Midbrain (tissue), 1 donor: ENCODE data around the gene ZFTA.
A peak's percentile ranks its signal among the peaks of the same experiment; 100 is the strongest.

Experiments
- DNase-seq: peaks from one replicate; lab custom pipeline; 2025; lab: John Stamatoyannopoulos, UW

ZFTA gene

GRCh38 chr11:63749624-63750023 lies 19.0 kb downstream of the ZFTA start:
- no peak for DNase-seq

- no peak for DNase-seq
Observed at GRCh38 chr11:63747011-63747410, 21.6 kb downstream of the ZFTA start.

GRCh38 chr11:63745304-63746170 lies 23.0 kb downstream of the ZFTA start:
- no peak for DNase-seq

- peak; percentile 83 for DNase-seq
Observed at GRCh38 chr11:63738720-63739360, 29.7 kb downstream of the ZFTA start.

GRCh38 chr11:63737718-63738117 lies 30.9 kb downstream of the ZFTA start:
- no peak for DNase-seq

- DNase-seq = no peak
Observed at GRCh38 chr11:63736864-63737263, 31.7 kb downstream of the ZFTA start.

- no peak for DNase-seq
Observed at GRCh38 chr11:63729326-63729725, 39.2 kb downstream of the ZFTA start.

- DNase-seq = no peak
Observed at GRCh38 chr11:63720611-63721010, 48.0 kb downstream of the ZFTA start.

GRCh38 chr11:63719987-63720386 lies 48.6 kb downstream of the ZFTA start:
- no peak for DNase-seq

- no peak for DNase-seq
Observed at GRCh38 chr11:63719001-63719400, 49.6 kb downstream of the ZFTA start.
